A549 treated with dexamethasone at 1 μM for 4 hours (cell line): ENCODE measurements around the gene ZBTB18. TPM values are rescaled to one million over a fixed set of nuclear protein-coding genes. Genes with fewer than 3 reads are reported as not detected.

Experiments
- total RNA-seq: library from RNA; stranded (reverse); fragments of 200-300 nt; extraction: Qiagen RNA extraction; gene quantifications from 5 replicates; pipeline ENCODE4 v1.2.3, GENCODE V29; 2022

The ZBTB18 gene
- total RNA-seq: 3.8 to 5.0 TPM (median 4.3 TPM) in 5 replicates

DNA sequence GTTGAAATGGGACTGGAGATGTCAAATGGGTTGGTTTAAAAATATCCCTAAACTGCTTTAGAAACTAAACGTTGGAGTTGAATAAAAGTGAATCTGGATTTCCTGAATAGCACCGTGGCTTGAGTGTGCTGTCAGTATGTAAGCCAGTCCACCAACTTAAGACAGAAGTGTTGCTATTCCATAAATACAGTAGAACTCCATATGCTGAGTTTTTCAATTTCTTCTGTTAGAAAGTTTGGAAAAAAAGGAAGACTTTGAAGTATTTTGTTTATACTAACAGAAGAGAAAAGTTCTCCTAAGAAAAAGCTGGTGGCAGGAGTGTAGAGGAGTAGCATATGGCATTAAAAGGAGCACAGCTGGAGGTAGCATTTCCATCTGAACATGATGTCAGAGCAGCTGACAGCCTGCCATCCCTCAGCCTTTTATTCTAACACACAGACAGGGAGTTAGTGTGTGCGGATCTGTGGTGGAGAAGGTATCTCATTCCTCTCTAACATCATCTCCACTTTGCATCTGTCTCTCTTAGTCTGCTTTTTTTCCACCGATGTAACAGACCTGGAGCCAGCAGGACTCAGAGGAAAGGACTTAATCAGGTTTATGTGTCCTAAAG is at the start of gene ZBTB18:
TSS of gene ZBTB18 (plus strand) at position 449 of the 610 bp plus-strand sequence. CDS start at position 598, 149 bp downstream.

Other genes with a start within 250 kb of the ZBTB18 start
- gene AKT3, start 201.0 kb upstream of the ZBTB18 start, total RNA-seq: 17.2 to 32.3 TPM (median 26.9 TPM) in 5 replicates